Stimulated activated CD4-positive, alpha-beta T cell treated with anti-CD3 and anti-CD28 coated beads, Interleukin-2, amount 100 ng/mL, for 24 hours (primary cell): ENCODE results near the gene NCS1.
"Not testable (repeated sequence)": the region's sequence is repeated elsewhere in the genome, so short reads cannot be mapped to it uniquely, and the experiment has no call there.

ENCODE experiments used
- DNase-seq, 2 donors: peaks; one replicate each; pipeline ENCODE4 v3.0.0-alpha.2; 2020

NCS1 gene

GRCh38 chr9:130266236-130267098 lies 94.3 kb downstream of the NCS1 start:
- DNase-seq = no peak

DNA sequence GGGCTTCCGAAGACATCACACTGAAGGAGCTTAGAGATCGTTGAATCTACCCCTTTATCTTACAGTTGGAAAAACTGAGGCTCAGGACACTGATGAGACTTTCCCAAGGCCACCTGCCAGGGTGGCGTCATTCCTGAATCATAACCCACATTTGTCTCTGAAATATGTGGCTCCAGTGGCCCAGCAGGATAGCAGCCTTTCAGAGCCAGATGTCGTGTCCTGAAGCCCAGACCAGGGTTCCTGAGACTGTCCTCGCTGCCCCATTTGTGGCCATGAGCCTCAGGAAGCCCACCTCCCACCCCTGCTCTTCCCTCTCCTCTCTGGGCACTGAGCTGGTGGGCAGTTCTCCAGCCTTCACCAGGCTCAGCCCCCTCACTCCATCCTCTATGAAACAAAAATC lies 95.7 kb downstream of the NCS1 start:
- no peak for DNase-seq

DNA sequence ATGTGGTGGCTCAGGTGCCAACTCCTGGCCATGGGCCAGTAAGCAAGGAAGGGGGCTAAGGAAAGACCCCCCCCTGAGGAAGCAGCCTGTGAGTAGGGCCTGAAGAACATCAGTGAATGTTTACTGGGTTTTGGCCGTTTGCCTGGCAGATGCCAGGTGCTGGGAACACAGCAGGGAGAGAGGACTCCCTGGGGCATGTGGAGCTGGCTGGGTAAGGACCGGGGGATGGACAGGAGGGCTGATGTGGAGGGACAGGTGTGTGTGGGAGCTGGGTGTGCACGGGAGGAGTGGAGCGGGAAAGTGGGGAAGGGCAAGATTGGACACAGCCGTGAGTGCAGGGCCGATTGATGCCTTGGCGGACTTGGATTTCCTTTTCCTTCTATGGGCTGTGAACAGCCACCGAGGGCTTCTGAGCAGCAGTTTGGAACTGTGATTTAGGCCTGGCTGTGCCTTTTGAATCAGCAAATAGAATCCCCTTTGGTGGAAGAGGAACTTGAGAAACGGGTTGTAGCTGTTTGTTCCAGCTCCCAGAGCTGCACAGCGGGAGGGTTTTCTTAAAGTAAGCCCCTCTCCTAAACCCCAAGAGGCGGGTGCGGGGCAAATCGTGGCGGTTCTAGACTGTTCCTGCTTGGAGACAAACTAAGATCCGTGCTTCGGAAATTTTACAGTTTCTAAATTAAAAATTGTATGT lies 96.5 kb downstream of the NCS1 start:
- DNase-seq = no peak

DNA sequence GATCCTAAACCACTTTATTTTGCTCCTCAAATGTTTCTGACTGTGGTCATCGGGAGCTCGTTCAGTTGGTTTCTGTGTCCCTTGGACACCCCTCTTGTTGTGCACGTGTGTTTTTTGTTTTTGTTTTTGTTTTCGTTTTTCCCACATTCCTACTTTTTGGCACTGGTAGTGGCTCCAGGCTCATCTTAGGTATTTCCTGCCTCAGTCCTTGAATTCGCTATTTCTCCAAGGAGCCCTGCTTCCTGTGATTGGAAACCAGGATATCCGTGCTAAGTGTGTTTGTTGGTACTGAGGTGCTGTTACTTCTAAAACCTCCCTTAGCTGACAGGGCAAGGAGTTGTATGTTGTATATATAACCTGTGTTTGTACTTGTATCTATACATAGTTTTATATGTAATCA lies 99.3 kb downstream of the NCS1 start:
- DNase-seq = no peak

- no peak for DNase-seq
Observed at GRCh38 chr9:130275156-130275555, 103.0 kb downstream of the NCS1 start.

- DNase-seq = no peak
Observed at GRCh38 chr9:130276121-130276520, 103.9 kb downstream of the NCS1 start.

DNA sequence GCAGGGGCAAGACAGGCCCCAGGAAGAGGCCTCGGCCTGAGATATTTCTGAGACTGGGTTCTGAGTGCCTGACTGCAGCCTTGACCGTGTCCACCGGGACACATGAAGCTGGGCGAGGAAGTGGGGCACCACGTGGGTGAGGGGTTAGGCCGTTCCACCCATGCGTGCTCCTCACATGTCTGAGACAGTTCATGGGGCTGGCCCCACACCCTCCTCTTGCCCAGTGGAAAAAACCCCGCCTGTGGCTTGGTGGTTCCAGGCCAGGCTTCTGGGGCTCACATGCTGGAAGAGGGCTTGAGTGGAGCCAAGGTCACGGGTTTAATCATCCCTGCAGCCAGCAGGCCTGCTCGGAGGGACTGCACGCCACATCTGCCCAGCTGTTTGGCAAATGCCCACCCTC lies 104.8 kb downstream of the NCS1 start:
- no peak for DNase-seq

- DNase-seq = not testable (repeated sequence)
Observed at GRCh38 chr9:130277525-130277924, 105.3 kb downstream of the NCS1 start.

DNA sequence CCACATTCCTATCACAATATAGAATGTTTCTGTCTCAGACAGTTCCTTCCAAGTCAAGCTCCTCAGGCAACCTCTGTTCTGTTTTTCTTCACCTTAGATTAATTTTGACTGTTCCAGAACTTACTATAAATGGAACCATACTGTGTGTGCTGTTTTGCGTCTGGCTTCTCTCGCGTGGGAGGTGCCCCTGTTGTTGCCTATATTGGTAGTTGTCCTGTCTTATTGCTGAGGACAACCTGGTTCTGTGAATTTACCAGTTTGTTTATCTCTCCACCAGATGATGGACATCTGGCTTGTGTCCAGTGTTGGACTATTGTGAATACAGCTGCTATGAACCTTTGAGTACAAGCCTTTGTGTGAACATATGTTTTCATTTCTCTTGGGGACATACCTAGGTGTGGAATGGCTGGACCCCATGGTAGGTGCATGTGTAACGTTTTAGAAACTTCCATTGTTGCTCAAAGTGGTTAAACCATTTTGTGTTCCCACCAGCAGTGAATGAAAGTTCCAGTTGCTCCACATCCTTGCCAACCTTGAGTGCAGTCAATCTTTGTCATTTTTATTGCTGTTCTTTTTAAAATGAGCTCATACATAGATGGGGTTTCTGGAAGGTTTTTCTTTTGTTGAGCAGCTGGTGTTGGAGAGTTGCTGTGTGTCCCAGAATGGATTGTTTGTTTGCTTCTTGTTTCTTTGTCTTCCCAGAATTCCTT lies 111.5 kb downstream of the NCS1 start:
- no peak for DNase-seq

GRCh38 chr9:130284249-130284625 lies 112.0 kb downstream of the NCS1 start:
- no peak for DNase-seq

GRCh38 chr9:130284690-130285089 lies 112.5 kb downstream of the NCS1 start:
- DNase-seq = no peak

GRCh38 chr9:130285271-130285670 lies 113.1 kb downstream of the NCS1 start:
- DNase-seq = no peak

- no peak for DNase-seq
Observed at GRCh38 chr9:130286072-130286770, 114.0 kb downstream of the NCS1 start.
